ENCODE results near the gene CEP120. TPM values are rescaled to one million over a fixed set of nuclear protein-coding genes. Genes with fewer than 3 reads are reported as not detected.

The CEP120 gene
- total and polyA plus RNA-seq, 8 donors, result 3.5 to 27.5 (median 4.9) TPM

- Histone ChIP-seq H3K36me3 (peaks cover 3 to 77% (median 71%) of the 10 kb centered on the region in 4 donors), H3K4me1 (no peaks in the 10 kb centered on the region), H3K27ac (no peak overlapping the region), H3K4me3 (no peak overlapping the region), H3K27me3 (no peaks in the 10 kb centered on the region), H3K9me3 (no peaks in the 10 kb centered on the region)
- TF ChIP-seq CTCF (IDR thresholded peaks at IDR 0.05) (no peak), POLR2AphosphoS5 (IDR thresholded peaks at IDR 0.05) (no peak)
- WGBS, 5 donors, result 49 to 76% (median 52%) methylated on average over 3 of the region's 3 CpGs
- intact Hi-C loops (cut with DNase I; ENCODE audit: low total_unique reads), result no loop called here
- DNase-seq, result no peak
Observed at GRCh38 chr5:123387313-123387712, 35.9 kb downstream of the CEP120 start.

GRCh38 chr5:123382252-123382651, 41.0 kb downstream of the CEP120 start:
- DNase-seq, result no peak
- H3K27me3 ChIP-seq, result no peaks in the 10 kb centered on the region
- no peak overlapping the region for H3K27ac ChIP-seq
- WGBS, 5 donors, result 91 to 100% (median 95%) methylated on average over 1 of the region's 1 CpG
- H3K4me3 ChIP-seq, result no peak overlapping the region
- H3K36me3 ChIP-seq, result peaks cover 0 to 89% (median 77%) of the 10 kb centered on the region in 4 donors
- no peak for TF ChIP-seq POLR2A (IDR thresholded peaks at IDR 0.05)
- no peaks in the 10 kb centered on the region for H3K9me3 ChIP-seq
- intact Hi-C loops (cut with DNase I; ENCODE audit: low total_unique reads), result no loop called here
- no peaks in the 10 kb centered on the region for H3K4me1 ChIP-seq

- peak; percentile 38 to 42 for DNase-seq
- no peak overlapping the region for H3K4me3 ChIP-seq
- no peak for TF ChIP-seq POLR2AphosphoS5 (IDR thresholded peaks at IDR 0.05)
- peak in 4 of 7 experiments; percentile 13 to 35 (median 16) for TF ChIP-seq CTCF (IDR thresholded peaks at IDR 0.05)
- 90 to 95% (median 93%) methylated on average over 4 of the region's 4 CpGs for WGBS, 5 donors
- intact Hi-C loops (cut with DNase I; ENCODE audit: low total_unique reads), result no loop called here
- H3K27me3 ChIP-seq, result no peaks in the 10 kb centered on the region
- peaks cover 18 to 62% (median 56%) of the 10 kb centered on the region in 4 donors for H3K36me3 ChIP-seq
- no peak overlapping the region for H3K27ac ChIP-seq
- no peaks in the 10 kb centered on the region for H3K9me3 ChIP-seq
- peaks cover 0 to 3% (median 0%) of the 10 kb centered on the region in 4 donors for H3K4me1 ChIP-seq
Observed at GRCh38 chr5:123371575-123372179, 51.5 kb downstream of the CEP120 start.

GRCh38 chr5:123369371-123369968, 53.7 kb downstream of the CEP120 start:
- no peak for DNase-seq
- 47 to 94% (median 80%) methylated on average over 1 of the region's 1 CpG for WGBS, 5 donors
- no peaks in the 10 kb centered on the region for H3K27me3 ChIP-seq
- H3K27ac ChIP-seq, result no peak overlapping the region
- intact Hi-C loops (cut with DNase I; ENCODE audit: low total_unique reads), result no loop called here
- no peak overlapping the region for H3K4me3 ChIP-seq
- H3K9me3 ChIP-seq, result no peaks in the 10 kb centered on the region
- TF ChIP-seq EP300 (IDR thresholded peaks at IDR 0.05) (no peak), POLR2AphosphoS5 (IDR thresholded peaks at IDR 0.05) (no peak), POLR2A (IDR thresholded peaks at IDR 0.05) (no peak), CTCF (IDR thresholded peaks at IDR 0.05) (no peak)
- H3K4me1 ChIP-seq, result peaks cover 0 to 15% (median 6%) of the 10 kb centered on the region in 4 donors
- H3K36me3 ChIP-seq, result peaks cover 10 to 40% (median 36%) of the 10 kb centered on the region in 4 donors

GRCh38 chr5:123367739-123368138, 55.5 kb downstream of the CEP120 start:
- Histone ChIP-seq H3K36me3 (peaks cover 6 to 36% (median 24%) of the 10 kb centered on the region in 4 donors), H3K9me3 (no peaks in the 10 kb centered on the region), H3K27ac (no peak overlapping the region), H3K27me3 (no peaks in the 10 kb centered on the region), H3K4me3 (no peak overlapping the region), H3K4me1 (peaks cover 0 to 21% (median 8%) of the 10 kb centered on the region in 4 donors)
- DNase-seq, result peak in 1 of 2 donors; percentile 22
- intact Hi-C loops (cut with DNase I; ENCODE audit: low total_unique reads), result no loop called here
- WGBS, 5 donors, result 76 to 96% (median 87%) methylated on average over 1 of the region's 1 CpG
- TF ChIP-seq POLR2A (IDR thresholded peaks at IDR 0.05) (no peak), CTCF (IDR thresholded peaks at IDR 0.05) (no peak), EP300 (IDR thresholded peaks at IDR 0.05) (no peak), POLR2AphosphoS5 (IDR thresholded peaks at IDR 0.05) (no peak)
